ENCODE measurements around the gene DLG2.

DNA sequence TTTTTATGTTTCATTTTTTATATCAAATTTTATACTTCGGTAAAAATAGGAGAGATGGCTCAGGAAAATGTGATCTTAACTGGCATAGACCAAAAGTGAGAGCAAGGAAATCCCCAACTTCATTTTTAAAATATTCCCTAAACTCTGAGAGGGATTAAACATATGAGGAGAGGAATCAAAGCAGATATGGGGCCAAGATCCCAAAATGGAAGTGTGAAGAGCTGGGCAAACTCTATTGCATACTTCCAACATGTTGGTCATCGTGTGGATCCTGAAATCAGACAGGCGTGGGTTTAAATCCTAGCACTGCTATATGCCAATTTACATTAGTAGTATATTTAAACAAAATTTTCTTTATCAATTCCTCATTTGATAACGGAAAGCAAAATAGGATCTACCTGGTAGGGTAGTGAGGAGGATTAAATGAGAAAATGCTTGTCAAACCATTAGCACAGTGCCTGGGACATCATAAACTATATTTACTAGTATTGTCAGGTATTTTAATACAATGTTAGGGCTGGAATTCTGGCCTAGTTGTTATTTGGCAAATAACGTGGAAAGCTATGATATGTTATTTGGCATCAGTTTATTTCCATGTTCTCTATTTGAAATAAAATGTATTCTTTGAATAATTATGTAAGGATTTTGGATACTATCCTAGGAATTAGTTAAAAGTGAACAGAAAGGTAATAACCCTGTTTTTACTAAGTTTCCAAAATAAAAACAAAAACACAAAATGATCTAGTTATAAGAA is 1948.1 kb downstream of the DLG2 start:
- TF ChIP-seq, protein P1, sequence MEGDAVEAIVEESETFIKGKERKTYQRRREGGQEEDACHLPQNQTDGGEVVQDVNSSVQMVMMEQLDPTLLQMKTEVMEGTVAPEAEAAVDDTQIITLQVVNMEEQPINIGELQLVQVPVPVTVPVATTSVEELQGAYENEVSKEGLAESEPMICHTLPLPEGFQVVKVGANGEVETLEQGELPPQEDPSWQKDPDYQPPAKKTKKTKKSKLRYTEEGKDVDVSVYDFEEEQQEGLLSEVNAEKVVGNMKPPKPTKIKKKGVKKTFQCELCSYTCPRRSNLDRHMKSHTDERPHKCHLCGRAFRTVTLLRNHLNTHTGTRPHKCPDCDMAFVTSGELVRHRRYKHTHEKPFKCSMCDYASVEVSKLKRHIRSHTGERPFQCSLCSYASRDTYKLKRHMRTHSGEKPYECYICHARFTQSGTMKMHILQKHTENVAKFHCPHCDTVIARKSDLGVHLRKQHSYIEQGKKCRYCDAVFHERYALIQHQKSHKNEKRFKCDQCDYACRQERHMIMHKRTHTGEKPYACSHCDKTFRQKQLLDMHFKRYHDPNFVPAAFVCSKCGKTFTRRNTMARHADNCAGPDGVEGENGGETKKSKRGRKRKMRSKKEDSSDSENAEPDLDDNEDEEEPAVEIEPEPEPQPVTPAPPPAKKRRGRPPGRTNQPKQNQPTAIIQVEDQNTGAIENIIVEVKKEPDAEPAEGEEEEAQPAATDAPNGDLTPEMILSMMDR (IDR thresholded peaks at IDR 0.05), result no peak
- no peak for TF ChIP-seq POLR2A (IDR thresholded peaks at IDR 0.05; ENCODE audit: low read depth)
